DOHH2 (cell line): ENCODE measurements around the gene RNPEPL1.

Experiments
- H3F3A ChIP-seq: fragments of 200-600 bp; sonication (generic), shearing (Covaris generic); 2 replicates; pipeline ENCODE4 v1.6.0; 2016; ENCODE audit warnings: antibody characterized with exemption, mild to moderate bottlenecking; ENCODE audit not compliant: control insufficient read depth, insufficient read depth
- H3K27ac ChIP-seq: fragments of 200-600 bp; sonication (generic); 2 replicates; pipeline ENCODE4 v1.5.1; 2014; ENCODE audit warnings: low read depth, mild to moderate bottlenecking, low read length, moderate library complexity
- H3K27me3 ChIP-seq: fragments of 200-600 bp; sonication (generic); 2 replicates; pipeline ENCODE4 v1.6.1; 2014; ENCODE audit warnings: mild to moderate bottlenecking, low read length, mixed read lengths; ENCODE audit not compliant: control insufficient read depth
- H3K36me3 ChIP-seq: fragments of 200-600 bp; sonication (generic); 2 replicates; pipeline ENCODE4 v1.6.1; 2014; ENCODE audit warnings: mild to moderate bottlenecking, low read length, moderate library complexity, mixed read lengths; ENCODE audit not compliant: control insufficient read depth
- H3K4me1 ChIP-seq: fragments of 200-600 bp; sonication (generic); 2 replicates; pipeline ENCODE4 v1.6.1; 2014; ENCODE audit warnings: mild to moderate bottlenecking, low read length, mixed read lengths; ENCODE audit not compliant: control insufficient read depth
- H3K4me2 ChIP-seq: fragments of 200-600 bp; sonication (generic); 2 replicates; pipeline ENCODE4 v1.6.0; 2014; ENCODE audit warnings: mild to moderate bottlenecking, low read length, moderate library complexity
- H3K4me3 ChIP-seq: fragments of 200-600 bp; sonication (generic); 2 replicates; pipeline ENCODE4 v1.5.1; 2014; ENCODE audit warnings: mild to moderate bottlenecking, low read length, mixed read lengths
- H3K79me2 ChIP-seq: fragments of 200-600 bp; sonication (generic); 2 replicates; pipeline ENCODE4 v1.6.1; 2014; ENCODE audit warnings: mild to moderate bottlenecking, low read length, mixed read lengths; ENCODE audit not compliant: control insufficient read depth
- H3K9me2 ChIP-seq: fragments of 200-600 bp; sonication (generic); replicated peaks from 2 replicates; pipeline ENCODE4 v1.6.1; 2014; ENCODE audit warnings: mild to moderate bottlenecking, low read length, mixed read lengths; ENCODE audit not compliant: control insufficient read depth
- H3K9me3 ChIP-seq: fragments of 200-600 bp; sonication (generic); 2 replicates; pipeline ENCODE4 v1.6.1; 2014; ENCODE audit warnings: antibody characterized with exemption, low read length, mixed read lengths; ENCODE audit not compliant: control insufficient read depth, insufficient read depth
- H4K20me1 ChIP-seq: fragments of 200-600 bp; sonication (generic); 2 replicates; pipeline ENCODE4 v1.6.0; 2014; ENCODE audit warnings: low read depth, mild to moderate bottlenecking, antibody characterized with exemption, low read length, moderate library complexity; ENCODE audit not compliant: control insufficient read depth, insufficient read depth
- EZH2phosphoT487 ChIP-seq: fragments of 200-600 bp; sonication (generic); IDR thresholded peaks from 2 replicates; pipeline ENCODE4 v1.6.1; 2017; ENCODE audit warnings: borderline replicate concordance, mild to moderate bottlenecking, antibody characterized with exemption, low read length, moderate library complexity, mixed read lengths
- TF ChIP-seq, protein P1 (sequence below): fragments of 200-600 bp; sonication (generic); IDR thresholded peaks from one replicate; pipeline ENCODE4 v1.5.1; 2014; ENCODE audit warnings: antibody characterized with exemption, mild to moderate bottlenecking, low read depth, low read length; ENCODE audit not compliant: poor library complexity, severe bottlenecking

Gene RNPEPL1

DNA sequence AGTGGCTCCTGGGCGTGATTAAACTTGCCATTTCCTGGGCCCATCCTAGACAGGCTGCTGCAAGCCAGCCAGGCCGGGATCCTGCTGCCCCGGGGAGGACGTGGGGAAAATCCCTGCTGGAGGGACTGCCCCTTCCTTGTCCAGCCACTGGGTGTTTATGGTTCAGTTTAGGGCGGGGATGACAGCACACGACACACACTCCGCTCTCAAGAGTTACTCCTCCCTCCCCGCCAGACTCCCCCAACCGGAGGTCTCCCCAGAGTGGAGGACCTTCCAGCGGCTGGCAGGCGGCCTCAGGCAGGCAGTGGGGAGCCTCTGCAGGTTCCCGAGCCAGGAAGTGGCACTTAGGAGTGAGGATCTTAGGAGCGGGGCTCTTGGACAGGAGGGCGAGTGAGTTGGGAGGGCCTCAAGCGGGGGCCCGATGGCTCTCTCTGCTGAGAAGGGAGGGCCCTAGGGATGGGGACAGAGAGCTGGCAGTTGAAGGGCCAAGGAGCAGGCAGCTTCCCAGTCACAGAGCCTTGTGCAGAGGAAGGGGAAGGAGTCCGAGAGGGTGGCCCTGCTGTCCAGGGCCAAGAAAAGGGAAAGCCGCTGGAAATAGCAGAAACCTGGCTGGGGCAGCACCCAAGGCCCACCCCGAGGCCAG lies 51.3 kb downstream of the RNPEPL1 start:
- Histone ChIP-seq H3K9me2 (no peaks in the 10 kb centered on the region), H3K9me3 (no peaks in the 10 kb centered on the region), H3K36me3 (no peaks in the 10 kb centered on the region), H3K4me1 (peaks cover 27% of the 10 kb centered on the region), H4K20me1 (no peaks in the 10 kb centered on the region), H3K27me3 (no peaks in the 10 kb centered on the region), H3K79me2 (no peaks in the 10 kb centered on the region), H3K4me2 (no peak overlapping the region), H3K4me3 (no peak overlapping the region), H3F3A (no peaks in the 10 kb centered on the region; the same call in 1 of the 2 replicates), H3K27ac (no peak overlapping the region)
- TF ChIP-seq, protein P1, sequence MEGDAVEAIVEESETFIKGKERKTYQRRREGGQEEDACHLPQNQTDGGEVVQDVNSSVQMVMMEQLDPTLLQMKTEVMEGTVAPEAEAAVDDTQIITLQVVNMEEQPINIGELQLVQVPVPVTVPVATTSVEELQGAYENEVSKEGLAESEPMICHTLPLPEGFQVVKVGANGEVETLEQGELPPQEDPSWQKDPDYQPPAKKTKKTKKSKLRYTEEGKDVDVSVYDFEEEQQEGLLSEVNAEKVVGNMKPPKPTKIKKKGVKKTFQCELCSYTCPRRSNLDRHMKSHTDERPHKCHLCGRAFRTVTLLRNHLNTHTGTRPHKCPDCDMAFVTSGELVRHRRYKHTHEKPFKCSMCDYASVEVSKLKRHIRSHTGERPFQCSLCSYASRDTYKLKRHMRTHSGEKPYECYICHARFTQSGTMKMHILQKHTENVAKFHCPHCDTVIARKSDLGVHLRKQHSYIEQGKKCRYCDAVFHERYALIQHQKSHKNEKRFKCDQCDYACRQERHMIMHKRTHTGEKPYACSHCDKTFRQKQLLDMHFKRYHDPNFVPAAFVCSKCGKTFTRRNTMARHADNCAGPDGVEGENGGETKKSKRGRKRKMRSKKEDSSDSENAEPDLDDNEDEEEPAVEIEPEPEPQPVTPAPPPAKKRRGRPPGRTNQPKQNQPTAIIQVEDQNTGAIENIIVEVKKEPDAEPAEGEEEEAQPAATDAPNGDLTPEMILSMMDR: no peak
- no peak for TF ChIP-seq EZH2phosphoT487

DNA sequence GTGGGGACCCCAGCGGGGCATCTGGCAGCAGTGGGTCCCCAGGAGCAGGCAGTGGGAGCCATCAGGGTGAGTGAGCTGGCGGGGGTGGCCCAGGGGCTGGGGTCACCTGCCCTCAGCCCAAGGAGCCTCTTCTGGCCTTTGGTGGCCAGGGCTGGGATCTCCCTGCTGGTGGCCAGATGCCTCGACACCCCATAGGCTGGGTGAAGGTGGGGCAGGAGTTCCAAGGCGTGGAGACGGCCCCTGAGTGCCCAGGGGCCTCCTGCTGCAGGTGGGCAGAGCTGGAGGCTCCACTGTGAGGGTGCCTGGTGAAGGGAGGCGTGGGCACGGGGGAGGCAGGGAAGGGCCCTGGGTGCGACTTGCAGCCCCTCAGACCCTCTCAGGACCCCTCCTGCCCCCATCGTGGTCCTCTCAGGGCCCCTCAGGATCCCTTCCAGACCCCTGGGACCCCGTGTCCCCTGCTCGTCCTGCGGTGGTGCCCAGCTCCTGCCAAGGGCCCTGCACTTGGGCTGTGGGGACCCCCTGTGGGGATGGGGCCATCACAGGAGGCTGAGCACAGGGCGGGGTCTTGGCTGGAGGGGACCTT lies 52.0 kb downstream of the RNPEPL1 start:
- no peaks in the 10 kb centered on the region; the same call in 1 of the 2 replicates for H3F3A ChIP-seq
- no peaks in the 10 kb centered on the region for H3K27me3 ChIP-seq
- H3K27ac ChIP-seq: no peak overlapping the region
- peaks cover 32% of the 10 kb centered on the region for H3K4me1 ChIP-seq
- no peaks in the 10 kb centered on the region for H3K36me3 ChIP-seq
- no peaks in the 10 kb centered on the region for H4K20me1 ChIP-seq
- H3K4me2 ChIP-seq: no peak overlapping the region
- TF ChIP-seq, protein P1: no peak
- TF ChIP-seq EZH2phosphoT487: no peak
- no peak overlapping the region for H3K4me3 ChIP-seq
- no peaks in the 10 kb centered on the region for H3K9me2 ChIP-seq
- no peaks in the 10 kb centered on the region for H3K79me2 ChIP-seq
- H3K9me3 ChIP-seq: no peaks in the 10 kb centered on the region

DNA sequence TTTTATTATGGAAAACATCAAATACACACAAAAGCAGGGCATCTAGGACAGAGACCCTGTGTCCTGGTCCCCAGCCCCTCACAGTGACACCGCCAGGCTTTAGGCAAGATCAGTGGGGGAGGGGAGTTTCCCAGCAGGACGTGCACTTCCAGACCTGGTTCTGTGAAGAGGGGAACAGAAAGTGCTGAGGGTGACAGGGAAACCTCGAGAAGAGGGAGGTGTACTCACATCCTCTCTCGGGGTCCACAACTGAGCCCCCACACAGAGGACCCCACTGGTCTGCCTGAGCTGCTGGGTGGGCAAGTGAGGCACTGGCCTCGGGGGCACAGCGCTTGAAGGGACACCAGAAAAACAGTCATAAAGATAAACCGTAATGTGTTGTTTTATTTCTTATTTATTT lies 52.6 kb downstream of the RNPEPL1 start:
- Histone ChIP-seq H3K4me3 (no peak overlapping the region), H4K20me1 (no peaks in the 10 kb centered on the region), H3K9me2 (no peaks in the 10 kb centered on the region), H3K27me3 (no peaks in the 10 kb centered on the region), H3K79me2 (no peaks in the 10 kb centered on the region), H3K4me1 (peaks cover 32% of the 10 kb centered on the region), H3K9me3 (no peaks in the 10 kb centered on the region), H3K36me3 (no peaks in the 10 kb centered on the region), H3K27ac (no peak overlapping the region), H3K4me2 (no peak overlapping the region), H3F3A (no peaks in the 10 kb centered on the region; the same call in 1 of the 2 replicates)
- TF ChIP-seq EZH2phosphoT487: no peak
- TF ChIP-seq, protein P1: no peak
